ENCODE data around the gene ACOT7.

GRCh38 chr1:6350416-6351088, 43.0 kb downstream of the ACOT7 start:
- TF ChIP-seq POLR2AphosphoS5 (IDR thresholded peaks at IDR 0.05; ENCODE audit: insufficient read depth in 1 of 2, low read depth in 1 of 2) = peak in 1 of 2 donors; percentile 29
- TF ChIP-seq, protein P1, sequence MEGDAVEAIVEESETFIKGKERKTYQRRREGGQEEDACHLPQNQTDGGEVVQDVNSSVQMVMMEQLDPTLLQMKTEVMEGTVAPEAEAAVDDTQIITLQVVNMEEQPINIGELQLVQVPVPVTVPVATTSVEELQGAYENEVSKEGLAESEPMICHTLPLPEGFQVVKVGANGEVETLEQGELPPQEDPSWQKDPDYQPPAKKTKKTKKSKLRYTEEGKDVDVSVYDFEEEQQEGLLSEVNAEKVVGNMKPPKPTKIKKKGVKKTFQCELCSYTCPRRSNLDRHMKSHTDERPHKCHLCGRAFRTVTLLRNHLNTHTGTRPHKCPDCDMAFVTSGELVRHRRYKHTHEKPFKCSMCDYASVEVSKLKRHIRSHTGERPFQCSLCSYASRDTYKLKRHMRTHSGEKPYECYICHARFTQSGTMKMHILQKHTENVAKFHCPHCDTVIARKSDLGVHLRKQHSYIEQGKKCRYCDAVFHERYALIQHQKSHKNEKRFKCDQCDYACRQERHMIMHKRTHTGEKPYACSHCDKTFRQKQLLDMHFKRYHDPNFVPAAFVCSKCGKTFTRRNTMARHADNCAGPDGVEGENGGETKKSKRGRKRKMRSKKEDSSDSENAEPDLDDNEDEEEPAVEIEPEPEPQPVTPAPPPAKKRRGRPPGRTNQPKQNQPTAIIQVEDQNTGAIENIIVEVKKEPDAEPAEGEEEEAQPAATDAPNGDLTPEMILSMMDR (IDR thresholded peaks at IDR 0.05) = no peak
